Esophagus squamous epithelium (tissue), 4 donors: ENCODE results near the gene LONP1.

Experiments used
- POLR2A ChIP-seq, 4 donors: fragments of 450-650 bp; IDR thresholded peaks; one replicate each; pipeline ENCODE4 v1.6.1; 2017; ENCODE audit warnings: antibody characterized with exemption in 4 of 4, mild to moderate bottlenecking in 4 of 4, moderate library complexity in 3 of 4
- TF ChIP-seq, protein P1 (sequence below), 6 experiments: fragments of 450-650 bp in 4 of 6; fragments of 200-600 bp in 2 of 6; sonication (generic) in 2 of 6; IDR thresholded peaks; one replicate each; pipeline ENCODE4 v1.5.1; 2016 to 2019; ENCODE audit warnings: antibody characterized with exemption in 6 of 6, mild to moderate bottlenecking in 4 of 6, moderate library complexity in 4 of 6

- TF ChIP-seq, protein P1, sequence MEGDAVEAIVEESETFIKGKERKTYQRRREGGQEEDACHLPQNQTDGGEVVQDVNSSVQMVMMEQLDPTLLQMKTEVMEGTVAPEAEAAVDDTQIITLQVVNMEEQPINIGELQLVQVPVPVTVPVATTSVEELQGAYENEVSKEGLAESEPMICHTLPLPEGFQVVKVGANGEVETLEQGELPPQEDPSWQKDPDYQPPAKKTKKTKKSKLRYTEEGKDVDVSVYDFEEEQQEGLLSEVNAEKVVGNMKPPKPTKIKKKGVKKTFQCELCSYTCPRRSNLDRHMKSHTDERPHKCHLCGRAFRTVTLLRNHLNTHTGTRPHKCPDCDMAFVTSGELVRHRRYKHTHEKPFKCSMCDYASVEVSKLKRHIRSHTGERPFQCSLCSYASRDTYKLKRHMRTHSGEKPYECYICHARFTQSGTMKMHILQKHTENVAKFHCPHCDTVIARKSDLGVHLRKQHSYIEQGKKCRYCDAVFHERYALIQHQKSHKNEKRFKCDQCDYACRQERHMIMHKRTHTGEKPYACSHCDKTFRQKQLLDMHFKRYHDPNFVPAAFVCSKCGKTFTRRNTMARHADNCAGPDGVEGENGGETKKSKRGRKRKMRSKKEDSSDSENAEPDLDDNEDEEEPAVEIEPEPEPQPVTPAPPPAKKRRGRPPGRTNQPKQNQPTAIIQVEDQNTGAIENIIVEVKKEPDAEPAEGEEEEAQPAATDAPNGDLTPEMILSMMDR (IDR thresholded peaks at IDR 0.05) = no peak
- TF ChIP-seq POLR2A (IDR thresholded peaks at IDR 0.05) = no peak
These were observed 75.9 kb downstream of the LONP1 start for GRCh38 chr19:5644037-5644436.
